ENCODE measurements around the gene HDAC1. TPM values are rescaled to one million over a fixed set of nuclear protein-coding genes. Genes with fewer than 3 reads are reported as not detected.

Gene HDAC1
- total and polyA plus RNA-seq, 2 experiments from 2014 or later = 53.8 to 58.5 TPM

DNA sequence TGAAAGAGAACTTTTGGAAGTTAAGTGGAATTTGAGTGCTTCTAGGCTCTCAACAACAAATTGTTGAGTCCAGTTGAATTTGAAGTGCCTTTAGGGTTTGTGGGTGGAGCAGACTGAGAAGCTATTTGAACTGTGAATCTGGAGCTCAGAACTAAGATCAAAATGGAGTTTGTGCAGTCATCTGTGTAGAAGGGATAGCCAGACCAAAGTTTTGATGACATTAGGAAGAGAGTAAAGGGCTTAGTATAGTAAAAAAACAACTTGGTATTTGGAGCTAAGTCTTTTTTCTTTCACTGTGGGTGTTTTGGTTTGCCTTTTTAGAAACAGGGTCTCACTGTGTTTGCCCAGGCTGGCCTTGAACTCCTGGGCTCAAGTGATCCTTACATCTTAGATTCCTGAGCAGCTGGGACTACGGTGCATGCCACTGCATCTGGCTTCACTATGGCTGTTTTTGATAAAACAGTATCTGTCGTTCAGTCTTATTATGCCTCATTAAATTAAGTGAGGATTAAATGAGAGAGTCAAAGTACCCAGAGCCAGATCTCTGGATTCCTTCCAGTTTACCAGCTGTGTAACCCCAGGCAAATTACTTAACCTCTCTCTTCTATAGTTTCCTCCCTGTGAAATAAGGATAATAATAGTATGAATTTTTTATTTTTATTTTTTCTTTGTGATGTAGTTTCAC, 20.0 kb downstream of the HDAC1 start:
- WGBS, 2 experiments (ENCODE audit: low coverage in 1 of 2, low lambda C conversion rate in 2 of 2, missing lambda C conversion rate in 2 of 2) = 21 to 26% methylated on average over 2 of the region's 2 CpGs
- in situ Hi-C loops (cut with MboI) = no loop called here
- Histone ChIP-seq H3K4me1 (ENCODE audit: insufficient read depth) (peaks cover 12% of the 10 kb centered on the region), H3K9ac (no peak overlapping the region), H3K36me3 (ENCODE audit: low read depth) (no peaks in the 10 kb centered on the region), H3K9me2 (ENCODE audit: insufficient read depth) (no peaks in the 10 kb centered on the region), H3K79me2 (ENCODE audit: insufficient read depth) (peaks cover 69% of the 10 kb centered on the region), H3K4me2 (ENCODE audit: unreplicated experiment) (no peak overlapping the region), H3F3A (ENCODE audit: insufficient read depth) (peaks cover 10% of the 10 kb centered on the region), H3K27me3 (replicated peaks; ENCODE audit: insufficient read depth) (no peaks in the 10 kb centered on the region), H3K27ac (no peak overlapping the region), H2AFZ (no peak overlapping the region), H3K9me3 (ENCODE audit: low read depth) (no peaks in the 10 kb centered on the region), H4K20me1 (ENCODE audit: insufficient read depth) (no peaks in the 10 kb centered on the region), H3K4me3 (no peak overlapping the region)
- no peak for TF ChIP-seq EZH2phosphoT487 (IDR thresholded peaks at IDR 0.05; ENCODE audit: insufficient read depth, low read depth)
- TF ChIP-seq EZH2 (IDR thresholded peaks at IDR 0.05; ENCODE audit: insufficient read depth, poor library complexity, severe bottlenecking) = no peak
- no peak for DNase-seq

DNA sequence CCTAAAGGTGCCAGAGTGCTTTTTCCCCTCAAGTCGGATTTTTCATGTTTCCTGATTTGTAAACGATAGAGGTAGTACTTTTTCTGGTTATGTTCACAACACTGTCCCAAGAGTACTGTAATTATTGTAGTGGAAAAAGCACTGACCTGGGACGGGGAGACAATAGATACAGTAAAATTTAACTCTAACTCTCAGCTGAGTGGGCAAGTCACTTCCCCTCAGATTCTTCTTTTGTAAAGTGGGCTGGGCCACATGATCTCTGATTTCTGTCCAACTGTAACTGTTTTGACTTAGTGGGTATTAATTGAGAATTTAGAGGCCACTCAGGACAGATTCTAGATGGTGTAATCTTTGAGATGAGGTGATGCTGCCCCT, 25.0 kb downstream of the HDAC1 start:
- Histone ChIP-seq H3K27me3 (replicated peaks; ENCODE audit: insufficient read depth) (no peaks in the 10 kb centered on the region), H3K9ac (no peak overlapping the region), H3K36me3 (ENCODE audit: low read depth) (no peaks in the 10 kb centered on the region), H3K9me3 (ENCODE audit: low read depth) (no peaks in the 10 kb centered on the region), H3K4me2 (ENCODE audit: unreplicated experiment) (no peak overlapping the region), H4K20me1 (ENCODE audit: insufficient read depth) (no peaks in the 10 kb centered on the region), H3K4me1 (ENCODE audit: insufficient read depth) (no peaks in the 10 kb centered on the region), H3K4me3 (no peak overlapping the region), H3K9me2 (ENCODE audit: insufficient read depth) (no peaks in the 10 kb centered on the region), H3K79me2 (ENCODE audit: insufficient read depth) (peaks cover 24% of the 10 kb centered on the region), H3F3A (ENCODE audit: insufficient read depth) (no peaks in the 10 kb centered on the region), H3K27ac (no peak overlapping the region), H2AFZ (no peak overlapping the region)
- WGBS, 2 experiments (ENCODE audit: low coverage in 1 of 2, low lambda C conversion rate in 2 of 2, missing lambda C conversion rate in 2 of 2) = 78 to 83% methylated on average over 3 of the region's 3 CpGs
- no peak for DNase-seq
- in situ Hi-C loops (cut with MboI) = no loop called here
- TF ChIP-seq EZH2phosphoT487 (IDR thresholded peaks at IDR 0.05; ENCODE audit: insufficient read depth, low read depth) = no peak
- TF ChIP-seq EZH2 (IDR thresholded peaks at IDR 0.05; ENCODE audit: insufficient read depth, poor library complexity, severe bottlenecking) = no peak

DNA sequence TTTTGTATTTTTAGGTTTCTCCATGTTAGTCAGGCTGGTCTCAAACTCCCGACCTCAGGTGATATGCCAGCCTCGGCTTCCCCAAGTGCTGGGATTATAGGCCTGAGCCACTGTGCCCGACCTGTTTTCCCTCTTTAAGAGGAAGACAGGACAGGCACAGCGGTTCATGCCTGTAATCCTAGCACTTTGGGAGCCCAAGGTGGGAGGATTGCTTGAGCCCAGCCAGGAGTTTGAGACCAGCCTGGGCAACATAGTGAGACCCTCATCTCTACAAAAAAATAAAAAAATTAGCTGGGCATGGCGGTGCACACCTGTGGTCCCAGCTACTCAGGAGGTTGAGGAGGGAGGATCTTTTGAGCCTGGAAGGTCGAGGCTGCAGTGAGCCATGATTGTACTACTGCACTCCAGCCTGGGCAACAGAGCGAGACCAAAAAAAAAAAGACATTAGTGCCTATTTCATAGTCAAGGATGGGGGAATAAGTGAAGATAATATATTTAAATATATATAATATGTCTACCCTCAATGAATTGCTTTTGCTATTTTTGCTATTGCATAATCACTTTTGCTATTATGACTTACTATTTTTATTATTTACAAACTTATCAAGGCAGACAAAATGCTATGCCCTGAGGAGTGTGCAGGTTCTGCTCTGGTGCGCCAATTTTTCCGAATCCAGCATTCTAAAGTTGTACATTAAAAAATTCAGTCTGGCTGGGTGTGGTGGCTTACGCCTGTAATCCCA, 26.4 kb downstream of the HDAC1 start:
- Histone ChIP-seq H3K79me2 (ENCODE audit: insufficient read depth) (peaks cover 10% of the 10 kb centered on the region), H3K4me1 (ENCODE audit: insufficient read depth) (no peaks in the 10 kb centered on the region), H3F3A (ENCODE audit: insufficient read depth) (no peaks in the 10 kb centered on the region), H3K36me3 (ENCODE audit: low read depth) (no peaks in the 10 kb centered on the region), H3K27ac (no peak overlapping the region), H3K9me3 (ENCODE audit: low read depth) (no peaks in the 10 kb centered on the region), H3K4me3 (no peak overlapping the region), H2AFZ (no peak overlapping the region), H4K20me1 (ENCODE audit: insufficient read depth) (no peaks in the 10 kb centered on the region), H3K9ac (no peak overlapping the region), H3K27me3 (replicated peaks; ENCODE audit: insufficient read depth) (no peaks in the 10 kb centered on the region), H3K4me2 (ENCODE audit: unreplicated experiment) (no peak overlapping the region), H3K9me2 (ENCODE audit: insufficient read depth) (no peaks in the 10 kb centered on the region)
- in situ Hi-C loops (cut with MboI) = no loop called here
- TF ChIP-seq EZH2 (IDR thresholded peaks at IDR 0.05; ENCODE audit: insufficient read depth, poor library complexity, severe bottlenecking) = no peak
- no peak for TF ChIP-seq EZH2phosphoT487 (IDR thresholded peaks at IDR 0.05; ENCODE audit: insufficient read depth, low read depth)
- DNase-seq = no peak
- 94 to 97% methylated on average over 10 of the region's 10 CpGs for WGBS, 2 experiments (ENCODE audit: low coverage in 1 of 2, low lambda C conversion rate in 2 of 2, missing lambda C conversion rate in 2 of 2)

DNA sequence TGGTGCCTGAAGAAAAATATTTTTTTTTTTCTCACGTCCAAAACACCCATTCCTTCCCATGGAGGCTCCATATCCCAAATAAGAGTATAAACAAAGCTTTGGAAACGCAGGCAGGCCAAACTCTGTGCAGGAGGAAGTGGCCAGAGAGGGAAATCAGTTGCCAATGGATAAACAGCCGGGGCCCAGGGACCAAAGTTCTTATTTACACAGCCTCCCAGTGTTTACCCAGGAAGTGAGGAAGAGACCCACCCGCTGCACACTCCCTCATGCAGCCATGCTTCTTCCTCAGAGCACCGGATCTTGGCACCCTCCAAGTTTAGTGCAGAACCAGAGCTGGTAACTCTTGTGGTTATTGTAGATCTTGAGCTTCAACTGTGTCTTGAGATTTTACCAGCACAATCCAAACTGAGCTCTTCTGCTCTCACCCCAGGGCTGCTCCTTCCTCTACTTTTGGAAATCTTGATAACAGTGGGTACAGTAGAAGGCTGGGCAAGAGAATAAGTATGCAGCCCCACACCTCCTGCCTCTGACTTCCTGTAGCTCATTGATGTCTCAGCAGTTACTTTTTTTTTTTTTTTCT, 29.9 kb downstream of the HDAC1 start:
- H3K9me2 ChIP-seq (ENCODE audit: insufficient read depth) = no peaks in the 10 kb centered on the region
- H4K20me1 ChIP-seq (ENCODE audit: insufficient read depth) = no peaks in the 10 kb centered on the region
- no peaks in the 10 kb centered on the region for H3K9me3 ChIP-seq (ENCODE audit: low read depth)
- no peak for TF ChIP-seq EZH2 (IDR thresholded peaks at IDR 0.05; ENCODE audit: insufficient read depth, poor library complexity, severe bottlenecking)
- no peak for TF ChIP-seq EZH2phosphoT487 (IDR thresholded peaks at IDR 0.05; ENCODE audit: insufficient read depth, low read depth)
- H2AFZ ChIP-seq = no peak overlapping the region
- H3K4me3 ChIP-seq = no peak overlapping the region
- H3F3A ChIP-seq (ENCODE audit: insufficient read depth) = no peaks in the 10 kb centered on the region
- H3K27ac ChIP-seq = no peak overlapping the region
- no peak overlapping the region for H3K9ac ChIP-seq
- 76 to 79% methylated on average over 5 of the region's 5 CpGs for WGBS, 2 experiments (ENCODE audit: low coverage in 1 of 2, low lambda C conversion rate in 2 of 2, missing lambda C conversion rate in 2 of 2)
- H3K4me2 ChIP-seq (ENCODE audit: unreplicated experiment) = no peak overlapping the region
- no peak for DNase-seq
- H3K4me1 ChIP-seq (ENCODE audit: insufficient read depth) = no peaks in the 10 kb centered on the region
- H3K79me2 ChIP-seq (ENCODE audit: insufficient read depth) = no peaks in the 10 kb centered on the region
- in situ Hi-C loops (cut with MboI) = no loop called here
- H3K27me3 ChIP-seq (replicated peaks; ENCODE audit: insufficient read depth) = no peaks in the 10 kb centered on the region
- H3K36me3 ChIP-seq (ENCODE audit: low read depth) = no peaks in the 10 kb centered on the region

Measured in GM23248 (cell line).